Measurements from ENCODE around the gene TEX53.

TEX53 gene

DNA sequence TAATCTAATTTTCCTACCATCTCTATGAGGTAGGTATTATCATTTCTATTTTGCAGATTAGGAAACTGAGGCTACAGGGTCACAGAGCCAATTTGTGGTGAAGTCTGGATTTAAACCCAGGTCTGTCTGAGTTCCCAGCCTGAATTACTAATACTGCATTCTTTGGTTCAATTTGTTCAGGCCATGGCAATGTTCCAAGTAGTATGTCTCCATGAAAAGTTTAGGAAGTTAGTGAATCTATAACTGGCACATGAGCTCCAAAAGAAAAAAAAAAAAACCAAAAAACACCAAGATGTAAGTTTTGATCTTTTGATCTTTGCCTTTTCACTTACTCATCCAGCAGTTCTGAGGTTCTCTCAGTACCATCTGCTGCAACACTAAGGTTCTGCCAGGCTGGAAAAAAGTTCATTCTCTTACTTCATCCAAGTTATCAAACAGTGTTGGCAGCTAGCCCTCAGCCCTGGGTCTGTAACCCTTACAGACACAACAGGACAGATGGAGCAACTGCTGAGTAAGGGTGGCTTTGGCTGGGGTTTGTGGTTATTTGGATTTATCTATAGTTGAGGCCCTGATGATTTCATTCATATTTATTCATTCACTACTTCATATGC lies 50.9 kb downstream of the TEX53 start:
- no peak for TF ChIP-seq EP300 (IDR thresholded peaks at IDR 0.05; ENCODE audit: borderline replicate concordance)
- no peak for TF ChIP-seq TEAD4 (IDR thresholded peaks at IDR 0.05)
- TF ChIP-seq, protein P1, sequence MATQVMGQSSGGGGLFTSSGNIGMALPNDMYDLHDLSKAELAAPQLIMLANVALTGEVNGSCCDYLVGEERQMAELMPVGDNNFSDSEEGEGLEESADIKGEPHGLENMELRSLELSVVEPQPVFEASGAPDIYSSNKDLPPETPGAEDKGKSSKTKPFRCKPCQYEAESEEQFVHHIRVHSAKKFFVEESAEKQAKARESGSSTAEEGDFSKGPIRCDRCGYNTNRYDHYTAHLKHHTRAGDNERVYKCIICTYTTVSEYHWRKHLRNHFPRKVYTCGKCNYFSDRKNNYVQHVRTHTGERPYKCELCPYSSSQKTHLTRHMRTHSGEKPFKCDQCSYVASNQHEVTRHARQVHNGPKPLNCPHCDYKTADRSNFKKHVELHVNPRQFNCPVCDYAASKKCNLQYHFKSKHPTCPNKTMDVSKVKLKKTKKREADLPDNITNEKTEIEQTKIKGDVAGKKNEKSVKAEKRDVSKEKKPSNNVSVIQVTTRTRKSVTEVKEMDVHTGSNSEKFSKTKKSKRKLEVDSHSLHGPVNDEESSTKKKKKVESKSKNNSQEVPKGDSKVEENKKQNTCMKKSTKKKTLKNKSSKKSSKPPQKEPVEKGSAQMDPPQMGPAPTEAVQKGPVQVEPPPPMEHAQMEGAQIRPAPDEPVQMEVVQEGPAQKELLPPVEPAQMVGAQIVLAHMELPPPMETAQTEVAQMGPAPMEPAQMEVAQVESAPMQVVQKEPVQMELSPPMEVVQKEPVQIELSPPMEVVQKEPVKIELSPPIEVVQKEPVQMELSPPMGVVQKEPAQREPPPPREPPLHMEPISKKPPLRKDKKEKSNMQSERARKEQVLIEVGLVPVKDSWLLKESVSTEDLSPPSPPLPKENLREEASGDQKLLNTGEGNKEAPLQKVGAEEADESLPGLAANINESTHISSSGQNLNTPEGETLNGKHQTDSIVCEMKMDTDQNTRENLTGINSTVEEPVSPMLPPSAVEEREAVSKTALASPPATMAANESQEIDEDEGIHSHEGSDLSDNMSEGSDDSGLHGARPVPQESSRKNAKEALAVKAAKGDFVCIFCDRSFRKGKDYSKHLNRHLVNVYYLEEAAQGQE (IDR thresholded peaks at IDR 0.05; ENCODE audit: low read depth): no peak

Measured in Ishikawa (cell line).